HG03439 (cell line): ENCODE data around the gene TPST2.

Experiments
- ATAC-seq: cut with Tn5 transposase; IDR thresholded peaks from one replicate; pipeline ENCODE4 v1.9.1; 2021; ENCODE audit warnings: mild to moderate bottlenecking, moderate library complexity; ENCODE audit not compliant: unreplicated experiment

The TPST2 gene

DNA sequence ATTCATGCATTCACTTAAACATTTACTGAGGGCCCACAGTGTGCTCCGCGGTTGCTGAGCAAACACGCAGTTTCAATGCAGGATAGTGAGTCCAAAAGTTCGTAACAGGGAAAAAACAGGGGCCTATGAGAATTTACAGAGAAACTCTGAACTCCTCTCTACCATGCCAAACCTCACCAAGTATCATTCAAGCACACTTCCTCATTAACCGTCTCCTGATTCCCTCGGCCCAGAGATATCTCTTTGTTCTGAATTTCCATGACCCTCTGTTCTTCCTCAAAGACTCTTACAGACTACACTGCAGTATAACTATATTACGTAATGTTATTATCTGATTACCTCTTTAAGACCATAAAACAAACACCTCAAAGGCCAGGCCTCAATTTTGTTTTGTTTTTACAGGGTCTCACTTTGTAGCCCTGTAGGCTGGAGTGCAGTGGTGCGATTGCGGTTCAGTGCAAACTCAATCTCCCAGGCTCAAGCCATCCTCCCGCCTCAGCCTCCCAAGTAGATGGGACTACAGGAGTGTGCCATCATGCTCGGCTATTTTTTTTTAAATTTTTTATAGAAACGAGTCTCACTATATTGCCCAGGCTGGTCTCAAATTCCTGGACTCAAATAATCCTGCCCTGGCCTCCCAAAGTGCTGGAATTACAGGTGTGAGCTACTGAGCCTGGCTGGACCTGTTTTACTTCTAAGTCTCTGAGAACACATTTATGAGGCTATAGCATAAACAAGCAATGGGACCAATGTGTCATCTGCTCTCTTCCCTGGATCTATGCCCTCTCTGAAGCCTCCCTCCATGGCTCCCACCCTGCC is 109.9 kb downstream of the TPST2 start:
- no peak for ATAC-seq

DNA sequence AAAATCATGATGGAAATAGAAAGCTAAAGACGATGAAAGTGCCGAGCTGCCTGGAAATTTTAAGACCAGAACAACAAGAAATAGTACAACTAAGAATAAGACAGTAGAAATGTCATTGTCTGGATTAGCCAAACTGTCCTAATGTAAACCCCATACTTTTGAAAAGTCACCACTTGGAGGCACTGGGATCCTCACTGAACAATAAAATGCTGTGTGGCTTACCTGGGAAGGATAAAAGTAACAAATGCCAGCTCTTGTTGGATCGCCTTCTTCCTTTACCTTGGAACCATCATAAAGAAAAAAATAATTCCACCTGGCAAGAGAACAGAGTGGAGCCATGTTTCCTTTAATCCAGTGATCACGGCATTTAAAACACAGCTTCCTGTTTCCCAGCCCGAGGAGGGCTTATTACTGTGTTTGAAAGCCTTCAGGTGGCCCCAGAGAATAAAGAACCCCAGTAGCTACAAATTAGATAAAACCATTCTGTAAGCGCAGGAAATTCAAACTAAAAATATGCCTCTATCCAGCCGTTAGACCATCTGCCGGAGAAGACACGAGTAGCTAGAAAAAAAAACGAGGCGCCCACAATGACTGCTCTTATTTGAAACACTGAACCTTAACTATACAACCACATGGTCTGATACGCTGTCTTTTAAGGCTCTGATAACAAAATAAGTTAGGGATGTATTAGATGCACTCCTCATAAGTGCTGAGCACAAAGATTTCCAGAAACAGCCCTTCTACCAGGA is 110.7 kb downstream of the TPST2 start:
- ATAC-seq = no peak

DNA sequence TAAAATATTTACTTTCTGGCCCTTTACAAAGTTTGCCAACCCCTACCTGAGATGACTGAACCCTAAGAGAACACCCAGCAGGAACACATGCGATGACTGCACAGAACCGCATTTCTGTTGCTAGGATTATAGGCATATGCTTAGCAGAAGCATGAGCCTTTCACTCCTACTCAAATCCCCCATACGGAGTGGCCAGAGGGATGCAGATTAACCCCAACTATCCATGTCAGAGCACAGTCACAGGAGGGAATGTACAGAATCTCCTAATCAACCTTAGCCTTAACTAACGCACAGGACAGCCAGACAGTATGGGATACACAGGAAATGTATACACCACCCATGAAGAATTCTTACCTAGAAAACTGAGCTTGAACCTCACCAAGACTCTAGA is 112.6 kb downstream of the TPST2 start:
- ATAC-seq = no peak

DNA sequence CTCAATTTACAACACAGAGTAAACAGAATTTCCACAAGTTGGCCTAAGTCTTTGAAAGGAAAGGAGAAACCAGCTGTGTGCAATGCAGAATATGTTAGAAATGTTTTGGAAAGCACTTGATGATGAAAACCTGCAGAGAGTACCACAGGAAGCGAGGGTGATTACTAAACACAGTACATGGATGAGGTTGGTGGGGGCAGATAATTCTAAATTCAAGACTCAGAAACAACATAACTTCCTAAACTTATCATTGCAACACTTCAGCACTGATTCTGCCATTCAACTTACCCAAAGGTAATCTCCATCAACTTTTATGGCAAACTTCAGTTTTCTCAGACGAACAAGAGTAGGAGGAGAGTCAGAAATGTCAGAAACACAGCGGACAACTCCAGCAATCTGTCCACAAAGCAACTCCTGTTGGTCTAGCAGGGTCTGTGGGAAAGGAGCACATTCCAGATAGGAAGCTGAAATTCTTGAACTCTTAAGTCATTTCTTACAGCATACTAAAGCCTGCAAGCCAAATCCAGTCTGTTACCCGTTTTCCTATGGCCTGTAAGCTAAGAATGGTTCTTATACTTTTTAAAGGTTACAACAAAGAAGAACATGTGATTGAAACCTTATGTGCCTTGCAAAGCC is 113.1 kb downstream of the TPST2 start:
- no peak for ATAC-seq

DNA sequence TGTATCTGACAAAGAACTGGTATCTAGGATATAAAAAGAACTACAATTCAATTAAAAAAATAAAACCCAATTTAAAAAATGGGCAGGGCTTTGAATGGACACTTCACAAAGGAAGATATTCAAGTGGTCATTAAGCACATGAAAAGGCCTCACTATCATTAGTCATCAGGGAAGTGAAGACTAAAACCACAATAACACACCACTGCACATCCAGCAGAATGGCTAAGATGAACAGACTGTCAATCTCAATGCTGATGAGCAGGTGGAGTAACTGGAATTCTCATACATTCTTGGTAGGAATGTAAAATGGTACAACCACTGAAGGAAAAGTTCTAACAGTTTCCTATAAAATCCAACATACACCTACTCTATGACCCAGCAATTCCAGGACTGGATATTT is 115.2 kb downstream of the TPST2 start:
- no peak for ATAC-seq
